GM19452 (cell line): ENCODE results near the gene TBCA.
A peak's percentile ranks its signal among the peaks of the same experiment; 100 is the strongest.
"Not testable (repeated sequence)": the region's sequence is repeated elsewhere in the genome, so short reads cannot be mapped to it uniquely, and the experiment has no call there.

Experiments
- ATAC-seq: cut with Tn5 transposase; IDR thresholded peaks from one replicate; pipeline ENCODE4 v1.9.1; 2021; ENCODE audit not compliant: unreplicated experiment

Gene TBCA

DNA sequence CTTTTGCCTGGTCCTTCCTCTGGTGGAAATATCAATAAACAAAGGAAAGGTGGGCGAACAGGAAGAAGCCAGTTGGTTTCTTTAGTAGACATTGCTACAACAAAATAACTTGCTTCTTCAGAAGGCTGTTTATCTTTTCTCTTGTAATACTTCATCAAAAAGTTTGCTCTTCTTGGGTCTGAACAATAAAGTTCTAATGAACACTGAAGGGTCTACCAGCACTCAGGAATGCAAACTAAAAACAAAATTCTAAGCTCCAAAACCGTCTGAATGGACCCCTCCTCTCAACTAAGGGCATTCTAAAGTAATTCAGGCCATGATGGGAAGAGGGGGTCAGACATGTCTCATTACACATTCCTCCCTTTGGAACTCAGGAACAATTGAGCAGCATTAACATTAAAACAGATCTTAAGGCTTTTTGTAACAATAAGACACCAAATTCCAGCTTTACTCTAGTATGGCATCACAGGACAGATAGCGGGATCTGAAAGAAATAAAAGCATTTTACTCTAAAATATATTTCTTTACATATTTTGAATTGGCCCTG, 2.3 kb downstream of the TBCA start:
- no peak for ATAC-seq

DNA sequence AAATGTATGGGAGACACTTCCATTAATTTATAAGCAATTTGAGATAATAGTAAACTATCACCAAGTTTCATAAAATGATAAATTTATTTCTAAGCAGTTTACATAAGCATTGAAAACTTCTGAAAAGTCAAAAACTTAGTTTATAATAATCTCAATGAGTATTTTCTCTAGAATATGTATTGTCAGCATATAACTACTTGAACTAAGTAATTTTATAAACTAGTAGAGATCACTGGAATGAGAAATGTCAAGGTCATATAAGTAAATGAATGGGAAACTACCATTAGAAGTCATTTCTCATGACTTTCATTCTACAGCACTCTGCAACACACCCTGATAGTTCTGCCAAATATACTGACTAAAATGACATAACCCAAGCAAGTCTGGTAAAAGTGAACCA, 3.4 kb downstream of the TBCA start:
- ATAC-seq: no peak

DNA sequence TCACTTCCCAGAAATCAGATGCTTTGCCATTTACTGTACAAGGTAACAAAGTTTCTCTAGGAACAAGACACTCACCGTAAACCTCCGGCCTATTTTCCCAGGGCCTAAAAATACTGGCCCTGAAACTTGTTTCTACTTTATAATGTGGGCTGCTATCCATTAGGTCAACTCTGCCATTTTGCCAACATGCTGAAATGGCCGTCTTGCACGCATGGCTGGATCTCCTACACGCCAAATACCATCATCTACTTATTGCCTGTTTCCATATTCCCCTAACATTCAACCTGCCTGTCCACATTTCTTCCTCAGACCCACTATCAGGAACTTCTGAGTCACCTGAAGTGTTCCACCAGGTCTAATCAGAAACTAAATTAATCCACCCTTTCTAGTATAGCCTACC, 4.7 kb downstream of the TBCA start:
- no peak for ATAC-seq

DNA sequence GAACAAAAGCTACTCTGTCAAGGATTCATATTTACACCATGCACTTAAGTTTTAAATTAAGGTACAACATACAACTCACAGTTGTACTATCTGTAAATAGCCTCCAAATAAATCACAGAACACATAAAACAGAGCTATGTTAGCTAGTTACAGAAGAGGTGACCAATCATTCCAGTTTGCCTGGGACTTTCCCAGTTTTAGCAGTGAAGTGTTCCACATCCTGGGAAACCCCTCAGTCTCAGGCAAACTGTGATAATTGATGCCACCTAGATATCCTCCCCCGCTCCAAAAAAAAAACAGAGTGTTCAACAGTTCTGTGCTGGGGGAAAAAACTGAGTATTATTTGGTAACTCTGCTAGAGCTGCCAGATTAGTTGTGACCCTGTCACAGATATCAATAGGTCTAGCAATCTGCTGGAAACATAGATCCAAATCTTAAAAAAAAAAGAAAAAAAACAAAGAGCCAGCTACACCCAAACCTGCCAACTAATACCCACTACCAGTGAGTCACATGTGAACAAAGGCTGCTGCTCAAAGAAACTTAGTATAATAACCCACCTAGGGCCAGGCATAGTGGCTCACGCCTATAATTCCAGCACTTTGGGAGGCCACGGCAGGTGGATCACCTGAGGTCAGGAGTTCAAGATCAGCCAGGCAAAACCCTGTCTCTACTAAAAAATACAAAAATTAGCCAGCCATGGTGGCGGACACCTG, 5.7 kb downstream of the TBCA start:
- no peak for ATAC-seq

DNA sequence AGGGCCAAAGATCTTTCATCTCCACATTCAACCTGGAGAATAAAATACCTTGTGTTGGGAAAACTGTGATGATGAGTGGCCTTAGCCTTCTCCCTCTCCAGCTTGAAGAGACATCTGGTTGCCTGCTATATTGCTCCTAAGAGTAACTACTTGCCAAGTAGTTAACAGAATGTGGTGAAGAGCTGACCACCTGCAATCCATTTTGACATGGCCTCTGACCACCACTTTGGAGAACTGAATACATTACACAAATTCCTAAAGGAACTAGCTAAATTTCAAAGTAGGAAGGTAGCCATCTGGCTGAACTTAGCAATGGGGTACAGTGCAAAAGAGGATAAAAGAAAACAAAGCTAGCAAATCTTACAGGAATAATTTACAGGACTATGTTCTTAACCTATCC, 7.2 kb downstream of the TBCA start:
- no peak for ATAC-seq

DNA sequence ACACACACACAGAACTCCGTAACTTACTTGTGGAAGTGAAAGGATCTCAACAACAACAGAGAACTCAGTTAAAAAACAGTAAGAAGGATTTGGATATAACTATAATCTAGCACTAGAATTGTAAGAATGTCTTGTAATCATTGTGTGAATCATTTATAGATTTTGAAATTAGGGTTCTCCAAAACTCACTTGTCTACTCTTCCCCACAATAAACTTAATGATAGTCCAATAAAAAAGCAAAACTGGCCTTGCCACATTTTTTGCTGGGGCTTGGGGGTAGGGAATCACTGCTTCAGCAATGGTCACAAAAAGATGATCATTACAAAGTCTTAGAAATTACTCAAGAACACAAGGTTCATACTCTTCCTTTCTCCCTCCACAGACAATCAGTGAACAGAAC, 8.8 kb downstream of the TBCA start:
- ATAC-seq: no peak

DNA sequence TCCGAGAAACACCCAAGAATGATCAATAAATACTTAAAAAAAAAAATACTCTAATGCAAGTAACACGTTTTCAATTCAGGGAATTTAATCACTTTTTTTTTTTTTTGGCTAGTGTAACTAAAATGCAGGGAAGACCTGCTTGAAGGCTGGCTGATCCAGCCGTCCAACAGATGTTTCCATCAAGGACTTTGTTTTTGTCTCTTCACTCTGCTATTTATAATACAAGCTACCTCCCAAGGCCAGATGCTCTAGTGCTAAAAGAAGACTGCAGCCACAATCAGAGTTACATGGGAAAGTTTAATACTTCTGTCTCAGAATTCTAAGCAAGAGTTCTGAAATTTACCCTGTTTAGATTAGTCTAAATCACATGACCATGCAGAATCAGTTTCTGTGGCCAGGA, 14.5 kb downstream of the TBCA start:
- no peak for ATAC-seq

DNA sequence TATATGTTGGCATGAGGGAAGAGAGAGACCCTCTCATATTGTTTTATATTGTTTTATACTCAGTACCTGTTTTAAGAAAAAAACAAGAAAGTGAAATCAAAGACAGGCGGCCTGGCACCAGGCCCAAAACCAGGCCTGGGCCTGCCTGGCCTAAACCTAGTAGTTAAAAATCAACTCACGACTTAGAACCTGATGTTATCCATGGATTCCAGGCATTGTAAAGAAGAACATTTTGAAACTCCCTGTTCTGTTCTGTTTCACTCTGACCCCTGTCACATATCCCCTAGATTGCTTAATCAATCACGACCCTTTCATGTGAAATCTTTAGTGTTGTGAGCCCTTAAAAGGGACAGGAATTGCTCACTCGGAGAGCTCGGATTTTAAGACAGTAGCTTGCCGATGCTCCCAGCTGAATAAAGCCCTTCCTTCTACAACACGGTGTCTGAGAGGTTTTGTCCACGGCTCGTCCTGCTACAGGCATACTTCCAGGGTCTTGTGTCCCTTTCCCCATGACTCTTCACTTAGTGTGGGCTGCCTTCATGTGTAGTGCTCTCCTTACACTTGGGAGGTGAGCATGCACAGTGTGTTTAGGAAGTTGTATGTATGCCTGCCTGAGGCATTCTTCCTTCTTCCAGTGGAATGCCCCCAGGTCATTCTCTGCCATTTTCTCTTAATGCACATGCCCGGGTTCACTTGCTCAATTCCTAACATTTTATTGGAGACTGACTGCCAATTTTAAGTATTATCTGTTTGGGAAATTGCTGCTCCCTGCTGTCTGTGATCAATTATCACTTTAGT, 17.8 kb downstream of the TBCA start:
- ATAC-seq: no peak

DNA sequence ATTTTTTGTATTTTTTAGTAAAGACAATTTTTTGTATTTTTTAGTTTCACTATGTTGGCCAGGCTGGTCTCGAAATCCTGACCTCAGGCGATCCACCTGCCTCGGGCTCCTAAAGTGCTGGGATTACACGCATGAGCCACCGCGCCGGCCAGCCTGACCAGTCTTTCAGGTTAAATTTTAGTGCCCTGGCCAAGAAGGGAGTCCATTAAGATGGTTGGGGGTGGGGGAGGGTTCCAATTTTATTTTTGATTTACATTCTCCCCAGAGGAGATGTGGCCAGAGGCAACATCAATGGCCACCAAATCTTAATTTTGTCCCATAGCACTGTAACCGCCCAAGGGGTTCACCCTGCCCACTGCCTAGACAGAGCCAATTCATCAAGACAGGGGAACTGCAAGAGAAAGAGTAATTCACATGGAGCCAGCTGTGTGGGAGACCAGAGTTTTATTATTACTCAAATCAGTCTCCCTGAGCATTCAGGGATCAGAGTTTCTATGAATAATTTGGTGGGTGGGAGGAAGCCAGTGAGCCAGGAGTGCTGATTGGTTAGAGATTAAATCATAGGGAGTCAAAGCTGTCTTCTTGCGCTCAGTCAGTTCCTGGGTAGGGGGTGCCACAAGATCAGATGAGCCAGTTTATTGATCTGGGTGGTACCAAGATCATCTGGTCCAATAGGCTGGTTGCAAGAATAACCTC, 24.7 kb downstream of the TBCA start:
- no peak for ATAC-seq

DNA sequence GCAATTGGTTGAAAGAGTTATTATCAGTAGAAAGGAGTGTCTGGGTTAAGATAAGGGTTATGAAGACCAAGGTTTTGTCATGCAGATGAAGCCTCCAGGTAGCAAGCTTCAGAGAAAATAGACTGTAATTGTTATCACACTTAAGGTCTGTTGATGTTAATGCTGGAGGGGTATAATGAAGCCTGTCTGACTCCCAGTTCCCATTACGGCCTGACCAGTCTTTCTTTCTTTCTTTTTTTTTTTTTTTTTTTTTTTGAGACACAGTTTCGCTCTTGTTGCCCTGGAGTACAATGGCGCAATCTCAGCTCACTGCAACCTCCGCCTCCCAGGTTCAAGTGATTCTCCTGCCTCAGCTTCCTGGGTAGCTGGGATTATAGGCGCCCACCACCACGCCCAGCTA, 25.2 kb downstream of the TBCA start:
- ATAC-seq: not testable (repeated sequence)

DNA sequence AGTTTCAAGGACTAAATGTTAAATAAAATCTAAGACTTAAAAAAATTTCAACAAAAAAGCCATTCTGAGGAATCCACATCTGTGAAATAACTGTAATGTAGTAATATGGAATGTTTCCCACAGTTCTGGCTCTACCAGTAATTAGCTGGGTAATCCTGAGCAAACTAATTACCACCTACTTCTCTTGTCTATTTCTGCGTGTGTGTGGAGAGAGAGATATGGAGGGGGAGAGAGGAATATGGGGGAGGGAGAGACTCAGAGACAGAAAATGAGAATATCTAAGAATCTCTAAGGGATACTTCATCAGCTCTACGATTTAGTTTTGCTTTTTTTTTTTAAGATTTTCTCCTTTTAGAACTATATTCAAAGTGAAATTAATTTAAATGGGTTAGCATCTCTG, 28.0 kb downstream of the TBCA start:
- ATAC-seq: no peak

DNA sequence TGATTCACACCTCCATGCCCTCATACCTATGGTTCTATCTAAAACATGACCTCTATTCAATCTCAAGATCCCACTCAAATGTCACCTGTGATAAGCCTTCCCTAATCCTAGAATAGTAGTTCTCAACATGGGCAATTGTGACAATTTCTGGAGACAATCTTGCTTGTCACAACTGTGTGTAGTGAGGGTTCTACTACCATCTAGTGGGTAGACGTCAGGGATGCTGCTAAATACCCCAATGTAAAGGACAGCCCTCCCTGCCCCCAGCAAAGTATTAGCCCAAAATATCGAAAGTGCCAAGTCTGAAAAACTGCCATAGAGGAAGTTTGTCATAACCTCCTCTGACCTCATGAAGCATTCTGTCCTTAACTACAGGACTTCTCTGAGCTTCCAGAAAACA, 32.0 kb downstream of the TBCA start:
- ATAC-seq: no peak

DNA sequence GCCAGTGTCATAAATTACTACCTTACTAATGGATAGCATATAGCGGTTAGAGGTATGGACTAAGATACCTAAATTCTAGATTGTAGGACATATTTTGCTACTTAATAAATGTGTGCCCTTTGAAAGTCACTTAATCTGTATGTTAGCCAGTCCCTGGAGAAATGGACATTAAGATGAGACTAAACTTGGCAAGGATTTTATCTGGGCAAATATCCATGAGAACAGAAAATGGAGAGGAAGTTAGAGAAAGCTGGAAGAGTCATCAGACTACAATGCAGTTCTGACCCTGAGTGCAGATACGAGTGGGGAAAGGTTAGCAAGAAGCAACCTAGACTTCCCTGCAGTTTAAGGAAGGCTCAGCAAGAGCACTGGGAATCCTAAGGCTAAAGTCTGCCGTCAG, 33.0 kb downstream of the TBCA start:
- ATAC-seq: no peak

DNA sequence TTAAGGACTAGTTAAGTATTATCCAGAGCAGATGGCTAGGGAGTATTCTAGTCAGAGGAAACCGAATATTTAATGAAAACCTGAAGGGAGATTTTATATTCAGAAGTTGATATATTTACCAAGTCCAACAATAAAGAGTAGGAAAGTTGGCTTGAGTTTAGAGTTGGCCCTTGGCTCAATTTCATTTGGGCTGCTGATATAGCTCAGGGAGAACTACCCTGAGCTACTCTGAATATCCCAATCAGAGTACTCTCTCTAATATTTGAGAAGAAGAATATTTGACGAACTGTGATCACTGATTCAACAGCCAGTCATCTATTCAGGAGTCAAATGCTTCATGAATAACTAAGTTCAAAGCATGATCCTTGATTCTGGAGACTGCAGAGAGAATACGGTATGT, 34.5 kb downstream of the TBCA start:
- no peak for ATAC-seq

DNA sequence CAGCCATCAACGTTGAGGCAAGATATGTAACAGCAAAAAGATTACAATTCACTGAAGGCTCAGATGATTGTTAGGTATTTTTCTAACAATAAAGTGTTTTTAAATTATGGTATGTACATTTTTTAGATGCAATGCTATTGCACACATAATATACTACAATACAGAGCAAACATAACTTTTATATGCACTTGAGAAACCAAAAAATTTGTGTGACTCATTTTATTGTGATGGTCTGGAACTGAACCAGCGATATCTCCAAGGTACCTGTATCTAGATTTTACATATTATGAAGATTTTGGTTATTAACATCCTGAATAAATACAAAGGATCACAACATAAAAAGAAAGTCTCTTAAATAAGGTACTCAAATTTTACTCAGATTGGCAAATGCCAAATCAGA, 41.3 kb downstream of the TBCA start:
- ATAC-seq: no peak

DNA sequence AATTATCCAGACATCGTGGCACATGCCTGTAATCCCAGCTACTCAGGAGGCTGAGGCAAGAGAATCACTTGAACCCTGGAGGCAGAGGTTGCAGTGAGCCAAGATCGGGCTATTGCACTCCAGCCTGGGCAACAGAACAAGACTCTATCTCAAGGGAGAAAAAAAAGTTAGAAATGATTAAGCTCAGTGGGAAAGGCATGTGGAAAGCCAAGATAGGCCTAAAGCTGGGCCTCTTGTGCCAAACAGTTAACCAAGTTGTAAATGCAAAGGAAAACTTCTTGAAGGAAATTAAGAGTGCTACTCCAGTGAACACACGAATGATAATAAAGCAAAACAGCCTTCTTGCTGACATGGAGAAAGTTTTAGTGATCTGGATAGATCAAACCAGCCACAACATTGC, 43.0 kb downstream of the TBCA start:
- ATAC-seq: no peak

DNA sequence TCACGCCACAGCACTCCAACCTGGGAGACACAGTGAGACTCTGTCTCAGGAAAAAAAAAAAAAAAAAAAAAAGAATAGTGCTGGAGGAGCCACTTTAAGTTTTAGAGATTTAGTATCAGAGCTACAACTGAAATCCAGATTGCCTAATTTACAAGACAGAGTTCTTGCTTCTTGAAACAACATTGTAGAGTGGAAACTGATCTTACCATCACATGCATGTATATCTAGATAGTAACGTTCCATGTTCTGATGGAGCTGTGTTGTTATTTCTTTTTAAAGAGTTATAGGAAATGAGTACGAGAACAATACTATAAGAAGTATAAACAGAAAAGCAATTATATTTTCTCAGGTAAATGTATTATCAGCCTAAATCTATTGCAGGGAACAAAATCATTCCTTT, 48.9 kb downstream of the TBCA start:
- no peak for ATAC-seq

DNA sequence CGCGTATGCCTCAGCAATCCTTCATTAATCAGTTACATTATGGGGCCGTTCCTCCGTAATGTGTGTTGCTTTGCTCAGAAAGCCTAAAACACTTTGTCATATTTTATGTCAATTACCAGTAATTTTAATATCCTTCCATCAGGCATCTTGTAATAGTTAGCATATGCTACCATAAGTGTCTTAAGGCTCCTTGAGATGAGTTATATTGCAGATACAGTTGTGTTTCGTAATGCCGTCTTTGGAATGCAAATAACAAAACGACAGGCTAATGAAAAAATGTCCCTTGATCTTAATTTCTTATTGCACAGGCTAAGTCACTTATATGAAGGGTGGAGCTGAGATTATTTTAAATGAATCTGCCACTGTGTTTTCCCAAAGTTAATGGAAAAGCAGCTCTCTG, 50.5 kb downstream of the TBCA start:
- no peak for ATAC-seq

DNA sequence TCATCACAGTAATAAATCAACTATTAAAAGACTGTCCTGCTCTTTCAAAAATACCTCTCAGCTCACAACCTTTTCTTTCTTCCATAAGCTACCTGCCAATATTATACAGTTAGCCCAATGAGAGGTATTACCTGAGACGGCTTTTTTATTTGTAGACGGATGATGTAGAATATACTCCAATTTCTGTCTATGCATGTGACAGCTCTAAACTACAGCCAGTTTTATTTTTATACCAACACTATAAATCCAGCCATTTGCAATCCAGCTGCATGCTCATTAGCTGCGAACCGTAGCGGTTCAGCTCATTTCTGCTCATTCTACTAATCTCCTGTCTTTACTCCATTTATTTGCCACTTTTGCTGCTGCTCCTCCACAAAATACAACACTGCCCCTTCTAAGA, 51.2 kb downstream of the TBCA start:
- no peak for ATAC-seq

DNA sequence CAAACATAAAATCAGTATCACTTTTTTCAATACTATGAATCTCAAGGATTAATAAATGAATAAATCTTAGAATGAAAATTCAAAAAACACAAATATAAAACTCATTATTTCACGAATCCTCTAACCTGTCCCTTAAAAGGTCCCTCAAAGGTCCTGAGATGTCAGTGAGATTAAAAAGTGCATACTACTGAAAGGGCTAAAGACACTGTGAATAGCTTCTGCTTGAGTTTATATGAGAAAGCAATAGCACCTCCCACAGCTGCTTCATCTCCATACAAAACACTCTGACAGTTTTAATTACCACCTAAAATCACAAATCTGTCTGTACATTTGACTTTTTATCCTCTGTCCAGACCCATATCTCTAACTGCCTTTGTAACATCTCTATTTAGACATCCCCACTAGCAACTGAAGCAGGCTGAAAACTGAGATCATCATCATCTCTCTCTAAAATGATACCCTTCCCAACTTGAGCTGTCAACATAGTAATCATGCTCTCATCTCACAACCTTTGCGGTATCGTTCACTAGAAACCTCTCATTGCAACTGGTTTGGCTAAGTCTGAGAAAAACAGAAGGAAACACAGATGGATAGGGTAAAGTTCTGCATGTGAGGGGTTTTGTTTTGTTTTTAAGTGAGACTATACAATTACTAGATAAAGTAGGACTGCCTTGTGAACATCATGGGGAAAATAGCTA, 56.3 kb downstream of the TBCA start:
- no peak for ATAC-seq

DNA sequence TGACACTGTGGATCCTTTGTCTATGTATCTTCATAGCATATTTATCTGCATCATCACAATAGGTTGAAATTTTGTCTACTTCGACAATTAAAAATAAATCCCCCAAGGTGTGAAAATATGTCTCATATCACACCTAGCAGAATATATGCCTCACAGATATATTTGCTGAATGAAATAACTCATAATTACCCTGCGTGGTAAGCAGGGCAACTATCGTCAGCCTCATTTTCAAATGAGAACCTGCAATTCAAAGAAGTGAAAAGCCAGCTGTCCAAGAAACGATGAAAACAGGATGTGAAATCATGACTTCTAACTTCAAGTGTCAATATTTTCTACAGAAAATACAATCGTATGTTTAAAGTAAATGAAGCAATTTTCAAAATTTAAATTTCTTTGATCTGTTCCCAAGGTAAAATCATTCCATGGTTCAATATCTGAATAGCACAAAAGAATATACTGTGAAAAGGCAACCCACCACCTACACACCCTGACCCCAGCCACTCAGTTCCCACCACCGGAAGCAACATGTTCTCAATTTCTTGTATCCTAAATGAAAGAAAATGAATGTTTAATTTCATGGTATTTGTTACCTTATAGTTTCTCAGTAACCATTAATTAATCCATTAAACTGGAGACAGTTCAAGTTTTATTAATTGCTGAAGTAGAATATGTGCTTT, 57.1 kb downstream of the TBCA start:
- peak; percentile 88 for ATAC-seq
